Stimulated activated naive CD4-positive, alpha-beta T cell (primary cell): ENCODE measurements around the gene IL5RA.

Experiments used
- DNase-seq, 6 experiments: peaks; one replicate each; lab custom pipeline; 2025; lab: John Stamatoyannopoulos, UW

IL5RA gene, protein sequence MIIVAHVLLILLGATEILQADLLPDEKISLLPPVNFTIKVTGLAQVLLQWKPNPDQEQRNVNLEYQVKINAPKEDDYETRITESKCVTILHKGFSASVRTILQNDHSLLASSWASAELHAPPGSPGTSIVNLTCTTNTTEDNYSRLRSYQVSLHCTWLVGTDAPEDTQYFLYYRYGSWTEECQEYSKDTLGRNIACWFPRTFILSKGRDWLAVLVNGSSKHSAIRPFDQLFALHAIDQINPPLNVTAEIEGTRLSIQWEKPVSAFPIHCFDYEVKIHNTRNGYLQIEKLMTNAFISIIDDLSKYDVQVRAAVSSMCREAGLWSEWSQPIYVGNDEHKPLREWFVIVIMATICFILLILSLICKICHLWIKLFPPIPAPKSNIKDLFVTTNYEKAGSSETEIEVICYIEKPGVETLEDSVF

DNA sequence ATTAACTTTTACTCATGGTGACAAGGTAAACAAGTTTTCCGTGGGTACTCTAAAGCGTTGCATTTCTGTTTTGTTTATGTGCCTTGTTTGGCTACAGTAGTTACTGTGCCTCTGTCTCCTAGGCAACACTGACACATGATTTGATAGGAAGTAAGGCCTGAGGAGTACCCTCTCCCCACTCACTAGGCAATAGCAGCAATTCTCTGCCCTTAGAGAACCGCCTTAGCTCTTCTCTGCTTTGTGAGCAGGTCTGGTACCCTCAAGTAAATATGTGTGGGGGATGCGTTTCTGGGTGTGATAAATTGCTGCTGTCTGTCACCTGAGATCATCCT, at the start of gene IL5RA:
Gene IL5RA (minus strand): TSS at position 76 of the 332 bp plus-strand sequence. CDS start 5,390 bp downstream, outside the sequence.
- no peak for DNase-seq

DNA sequence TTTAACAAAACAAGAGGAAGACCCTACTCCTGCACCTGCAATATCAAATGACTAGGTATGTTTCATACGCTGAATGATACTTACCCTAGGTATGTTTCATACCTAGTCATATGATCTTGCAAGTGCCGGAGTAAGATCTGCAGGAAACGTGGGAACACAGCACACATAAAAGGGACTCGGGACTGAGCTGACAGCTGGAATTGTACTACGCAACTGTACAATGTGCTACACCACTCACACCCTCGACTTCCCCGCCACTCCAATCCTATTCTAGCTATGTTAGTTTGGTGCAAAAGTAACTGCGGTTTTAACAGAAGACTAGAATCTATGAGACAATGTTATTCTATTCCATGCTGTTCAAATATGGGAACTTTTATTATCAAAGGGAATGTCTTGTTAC, 47.3 kb upstream of the IL5RA start:
- no peak for DNase-seq

DNA sequence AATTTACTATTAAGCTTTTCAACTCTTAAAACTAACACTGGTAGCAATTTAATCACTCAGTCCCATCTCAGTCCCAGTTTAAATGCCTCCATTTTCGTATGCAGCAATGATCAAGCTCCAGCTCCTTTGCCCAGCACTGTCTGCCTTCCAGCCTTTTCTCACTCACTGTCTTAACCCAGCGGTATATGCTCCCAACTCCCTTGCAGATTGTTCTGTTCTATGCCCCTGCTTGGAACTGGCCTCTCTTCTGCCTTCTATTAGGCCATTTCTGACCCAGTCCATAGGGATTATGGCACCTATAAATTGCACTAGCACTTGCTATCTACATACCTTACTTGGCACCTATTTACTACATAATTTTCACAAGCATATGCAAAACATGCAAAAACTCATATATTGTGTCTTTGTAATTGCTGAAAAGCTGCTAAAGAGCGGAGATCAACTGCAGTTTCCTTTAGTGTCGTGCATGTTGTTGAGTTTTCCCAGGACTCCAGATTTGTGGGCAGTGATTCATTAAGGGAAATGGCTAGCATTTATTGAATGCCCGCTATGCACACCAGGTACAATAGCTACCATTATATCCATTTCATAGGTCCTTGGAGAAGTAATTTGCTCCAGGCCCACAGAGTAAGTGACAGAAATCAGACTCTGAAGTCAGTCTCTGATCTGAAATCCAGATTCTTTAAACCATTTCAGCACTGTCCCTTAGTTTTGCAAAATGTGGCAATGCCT, 44.9 kb upstream of the IL5RA start:
- DNase-seq: no peak

DNA sequence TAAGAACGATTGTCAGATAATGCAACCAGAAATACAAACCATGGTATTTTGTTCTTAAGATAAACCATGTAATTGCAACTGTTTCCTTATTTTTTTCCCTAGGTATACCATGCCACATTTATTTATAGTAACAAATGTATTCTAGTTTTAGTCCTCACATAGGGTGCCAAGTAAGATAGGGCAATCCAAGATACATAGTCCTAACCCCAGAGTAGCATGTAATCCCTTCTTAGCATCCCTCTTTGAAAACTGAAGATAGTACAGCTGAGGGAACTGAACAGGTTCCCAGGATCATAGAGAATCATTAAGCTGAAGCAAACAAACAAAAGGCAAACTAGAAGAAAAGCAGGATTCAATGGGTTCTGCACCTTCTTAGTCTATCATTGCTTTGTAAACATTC, 41.3 kb upstream of the IL5RA start:
- no peak for DNase-seq

DNA sequence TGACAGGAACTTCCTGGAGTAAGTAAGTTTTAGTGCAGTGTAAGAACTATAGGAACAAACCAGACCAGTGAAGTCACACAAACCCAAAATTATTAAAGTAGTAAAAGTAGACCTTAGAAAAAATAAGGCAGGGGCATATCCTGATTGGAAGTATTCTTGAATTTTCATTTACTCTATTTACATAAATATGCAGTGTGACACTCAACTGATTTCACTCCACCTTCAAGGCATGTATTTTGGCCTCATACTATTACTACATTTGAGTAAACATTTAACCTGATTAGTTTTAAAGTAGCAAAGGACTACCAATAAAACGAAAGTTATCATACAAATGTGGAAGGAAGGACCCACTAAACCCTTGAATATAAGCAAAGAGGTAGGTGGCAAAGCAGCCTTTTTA, 39.4 kb upstream of the IL5RA start:
- DNase-seq: no peak

DNA sequence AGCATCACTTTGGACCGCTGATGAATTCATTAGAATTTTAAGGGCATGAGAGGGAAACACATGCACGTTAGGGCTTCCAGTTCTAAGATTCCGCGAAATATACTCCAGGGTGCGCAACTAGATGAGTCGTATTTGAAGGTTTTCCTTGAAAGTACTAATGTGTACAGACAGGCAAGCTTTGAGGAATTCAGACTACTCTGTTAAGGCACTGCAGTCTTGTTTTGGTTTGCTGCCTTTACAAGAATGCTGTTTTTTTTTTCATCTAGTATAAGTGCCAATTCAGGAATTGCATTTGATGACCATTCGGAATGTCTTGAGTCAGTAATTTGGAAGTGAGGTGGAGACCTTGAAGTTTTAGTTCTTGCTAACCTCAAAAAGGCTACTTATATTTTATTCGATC, 35.7 kb upstream of the IL5RA start:
- no peak for DNase-seq

DNA sequence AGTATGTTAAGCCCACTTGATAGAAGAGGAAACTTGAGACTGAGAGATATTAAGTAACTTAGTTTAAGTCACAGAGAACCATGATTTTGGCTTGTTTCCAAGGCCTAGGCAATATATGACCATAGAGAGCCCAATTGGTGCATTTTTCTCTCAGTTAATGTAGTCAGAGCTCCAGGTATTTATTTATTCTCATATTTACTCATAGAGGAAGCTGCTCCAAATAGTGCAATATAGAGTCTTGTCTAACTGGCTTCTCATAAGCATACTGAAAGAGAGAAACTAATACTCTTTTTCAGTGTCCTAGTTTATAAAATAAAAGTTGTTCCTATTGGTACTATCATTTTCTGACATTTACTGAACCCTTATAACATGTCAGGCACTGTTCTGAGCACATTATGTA, 31.8 kb upstream of the IL5RA start:
- DNase-seq: no peak

DNA sequence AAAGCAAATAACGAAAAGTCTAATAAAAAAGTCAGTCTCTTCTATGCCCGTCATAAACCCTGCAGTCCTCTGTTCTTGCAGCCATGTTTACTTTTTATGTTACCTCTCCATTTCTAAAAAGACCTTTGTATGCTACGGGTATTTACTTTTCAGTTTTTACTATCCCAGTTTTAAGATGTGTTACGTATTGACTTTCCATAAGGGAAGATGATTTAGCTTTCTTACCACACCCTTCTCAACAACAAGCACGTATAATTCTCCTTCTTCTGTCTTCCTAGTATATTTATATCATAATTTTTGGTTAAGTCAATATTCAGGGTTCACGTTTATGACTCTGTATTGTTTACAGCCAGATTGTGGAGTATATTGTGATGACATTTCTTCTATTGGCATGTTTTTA, 27.4 kb upstream of the IL5RA start:
- DNase-seq: no peak

DNA sequence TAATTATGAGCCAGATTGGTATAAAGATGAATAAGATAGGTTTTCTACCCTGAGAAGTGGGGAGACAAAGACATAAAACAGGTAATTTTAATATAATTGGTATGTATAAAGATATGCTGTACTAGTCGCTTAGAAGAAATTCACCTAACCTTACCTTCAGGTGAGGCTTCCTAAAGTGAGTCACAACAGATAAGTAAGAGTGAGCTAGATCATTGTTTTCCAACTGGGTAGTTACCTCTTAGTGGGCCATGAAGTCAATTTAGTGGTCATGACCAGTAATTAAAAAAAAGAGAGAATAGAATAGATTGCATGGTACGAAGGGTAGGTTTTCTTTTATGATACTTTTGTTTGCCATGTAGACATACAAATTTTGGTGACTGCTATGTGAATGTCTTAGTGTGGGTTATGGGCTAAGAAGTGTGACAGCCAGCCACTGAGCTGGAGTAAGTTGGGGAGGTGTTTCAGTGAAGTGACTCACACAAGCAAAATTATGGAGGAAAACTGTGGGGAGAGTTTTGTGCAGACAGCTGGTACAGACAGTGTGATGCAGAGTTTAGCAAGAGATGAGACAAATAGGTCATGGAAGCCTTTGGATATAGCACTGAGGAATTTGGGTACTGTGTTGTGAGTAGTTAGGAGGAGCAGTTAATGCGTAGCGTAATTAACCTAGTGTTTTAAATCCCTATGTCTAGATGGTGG, 24.7 kb upstream of the IL5RA start:
- no peak for DNase-seq

DNA sequence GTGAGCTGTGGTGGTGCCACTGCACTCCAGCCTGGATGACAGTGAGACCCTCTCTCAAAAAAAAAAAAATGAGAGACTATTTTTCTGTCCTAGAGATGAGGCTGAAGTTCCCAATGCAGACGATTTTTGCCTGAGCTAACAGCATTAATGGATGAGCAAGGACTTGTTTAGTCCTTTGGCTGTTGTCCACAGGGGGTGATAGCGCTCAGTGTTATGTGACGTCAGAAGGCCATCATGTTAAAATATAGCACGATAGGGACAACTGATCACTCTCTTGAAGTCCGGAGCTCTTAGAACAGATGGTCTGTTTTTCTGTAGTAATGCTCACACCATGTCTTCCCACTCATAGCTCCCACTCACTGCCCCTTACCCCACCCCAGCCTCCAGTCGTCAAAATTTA, 23.3 kb upstream of the IL5RA start:
- DNase-seq: no peak

DNA sequence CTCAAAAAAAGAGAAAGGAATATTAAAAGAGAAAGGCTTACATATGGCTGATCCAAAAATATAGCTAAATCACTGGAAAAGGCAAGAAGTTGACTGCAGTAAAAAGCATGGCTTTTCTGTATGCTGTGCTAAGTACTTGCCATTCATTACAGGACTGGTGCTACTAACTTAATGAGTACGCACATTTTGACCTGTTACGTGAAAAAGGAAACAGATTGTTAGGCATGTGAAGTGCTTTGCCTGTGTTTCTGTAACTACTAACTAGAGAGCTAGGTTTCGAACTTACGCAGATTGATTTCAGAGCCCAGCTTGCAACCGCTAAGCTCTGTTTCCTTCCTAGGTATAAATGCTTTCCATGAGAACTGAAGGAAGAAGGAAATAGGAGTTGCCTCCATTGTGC, 19.4 kb upstream of the IL5RA start:
- no peak for DNase-seq

DNA sequence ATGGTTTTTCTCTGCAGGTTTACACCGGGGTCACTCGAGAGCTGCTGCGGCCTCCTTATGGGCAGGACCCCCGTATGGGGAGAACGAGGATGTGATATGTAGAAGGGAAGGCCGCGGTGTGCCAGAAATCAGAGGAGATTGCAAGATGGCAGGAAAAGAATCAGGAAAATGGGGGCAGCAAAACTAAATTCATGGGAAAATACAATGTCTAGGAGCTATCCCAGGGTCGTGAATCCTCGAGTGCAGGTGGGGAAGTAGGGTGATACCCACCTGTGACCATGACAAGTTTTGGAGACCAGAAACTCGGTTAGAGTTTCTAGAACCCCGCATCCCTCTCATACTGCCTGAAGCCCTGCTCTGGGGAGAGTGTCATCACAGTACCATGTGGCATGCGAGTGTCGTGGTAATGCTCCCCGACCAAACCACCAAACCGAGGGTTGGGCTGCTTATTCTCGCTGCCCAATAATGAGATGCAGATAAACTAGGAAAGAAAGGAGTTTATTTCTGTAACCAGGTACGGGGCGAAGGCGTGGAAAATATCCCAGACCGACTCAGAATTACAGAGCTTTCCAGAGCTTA, 17.3 kb upstream of the IL5RA start:
- DNase-seq: peak in 1 of 6 experiments; percentile 32

DNA sequence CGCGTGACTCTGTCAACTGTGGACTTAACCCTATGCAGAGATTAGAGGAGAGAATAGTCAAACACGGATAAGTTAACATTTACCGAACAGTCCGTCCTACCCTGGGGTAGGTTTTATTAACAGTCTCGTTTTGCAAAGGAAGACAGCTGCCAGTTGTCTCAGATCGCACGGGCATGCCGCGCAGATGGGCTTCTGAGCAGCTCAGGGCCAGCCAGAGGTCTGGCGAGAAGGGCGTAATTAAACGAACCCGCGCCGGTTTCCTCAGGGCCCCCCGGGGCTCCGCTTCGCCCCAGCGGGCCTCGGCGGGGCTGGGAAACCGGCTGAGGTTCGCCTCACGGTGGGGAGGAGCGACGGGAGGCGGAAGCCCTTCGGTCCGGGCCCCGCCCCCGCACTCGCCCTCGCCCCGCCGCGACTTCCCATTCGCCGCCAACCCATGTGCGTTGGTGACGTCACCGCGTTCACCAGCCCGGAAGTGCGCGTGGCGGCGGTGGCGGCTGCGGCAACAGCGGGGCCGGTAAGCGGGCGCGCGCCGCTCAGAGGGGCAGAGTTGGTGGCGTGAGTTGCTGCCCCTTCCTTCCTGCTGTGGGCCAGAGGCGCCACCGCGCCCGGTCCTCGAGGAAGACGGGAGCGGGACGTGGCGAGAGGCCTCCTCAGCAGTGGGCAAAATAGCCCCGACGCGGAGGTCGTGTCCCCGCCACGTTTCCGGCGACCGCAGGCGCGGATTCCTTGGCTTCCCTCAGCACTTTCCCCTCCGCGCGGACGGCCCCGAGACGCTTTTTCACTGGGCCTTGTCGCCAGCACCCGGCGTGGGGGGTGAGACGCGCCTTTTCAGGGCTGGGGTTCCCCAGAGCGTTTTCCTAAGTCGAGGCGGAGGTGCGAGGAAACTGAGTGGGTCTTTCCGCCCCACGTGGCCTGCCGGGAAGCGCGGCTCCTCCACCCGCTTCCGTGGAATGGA, 16.6 kb upstream of the IL5RA start, which contains the start of gene TRNT1:
Gene TRNT1 (plus strand): TSS at position 464 of the 955 bp plus-strand sequence. CDS start 2,101 bp downstream, outside the sequence.
- peak; percentile 92 to 95 (median 94) for DNase-seq

DNA sequence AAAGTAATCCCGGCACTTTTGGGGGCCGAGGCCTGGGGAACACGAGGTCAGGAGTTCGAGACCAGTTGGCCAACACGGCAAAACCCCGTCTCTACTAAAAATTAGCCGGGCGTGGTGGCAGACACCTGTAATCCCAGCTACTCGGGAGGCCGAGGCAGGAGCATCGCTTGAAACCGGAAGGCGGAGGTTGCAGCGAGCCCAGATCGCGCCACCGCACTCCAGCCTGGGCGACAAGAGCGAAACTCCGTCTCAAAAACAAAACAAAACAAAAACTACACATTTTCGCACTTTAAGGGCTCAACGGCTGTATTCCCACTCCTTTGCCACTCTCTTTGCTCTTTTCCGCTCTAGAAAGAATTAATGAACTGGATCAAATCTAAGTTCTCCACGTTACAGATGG, 15.8 kb upstream of the IL5RA start:
- no peak for DNase-seq

DNA sequence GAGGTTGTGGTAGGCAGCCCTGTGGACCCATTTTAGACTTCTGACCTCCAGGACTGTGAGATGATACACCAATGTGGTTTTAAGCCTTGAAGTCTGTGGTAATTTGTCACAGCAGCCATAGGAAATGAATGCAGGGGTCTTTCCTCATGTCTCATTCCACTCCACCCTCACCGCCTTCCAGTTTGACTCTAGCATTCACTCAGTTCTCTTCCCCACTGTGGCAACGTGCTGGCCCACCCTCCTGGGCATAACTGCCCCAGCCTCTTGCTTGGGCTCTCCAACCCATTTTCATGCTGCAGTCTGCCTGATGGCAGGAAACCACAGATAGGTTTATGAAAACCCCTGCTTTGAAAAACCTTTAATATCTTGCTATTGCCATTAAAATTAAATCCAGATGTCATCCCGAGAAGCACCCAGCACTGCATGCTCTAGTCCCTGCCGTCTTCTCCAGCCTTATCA, 9.2 kb upstream of the IL5RA start:
- DNase-seq: no peak

DNA sequence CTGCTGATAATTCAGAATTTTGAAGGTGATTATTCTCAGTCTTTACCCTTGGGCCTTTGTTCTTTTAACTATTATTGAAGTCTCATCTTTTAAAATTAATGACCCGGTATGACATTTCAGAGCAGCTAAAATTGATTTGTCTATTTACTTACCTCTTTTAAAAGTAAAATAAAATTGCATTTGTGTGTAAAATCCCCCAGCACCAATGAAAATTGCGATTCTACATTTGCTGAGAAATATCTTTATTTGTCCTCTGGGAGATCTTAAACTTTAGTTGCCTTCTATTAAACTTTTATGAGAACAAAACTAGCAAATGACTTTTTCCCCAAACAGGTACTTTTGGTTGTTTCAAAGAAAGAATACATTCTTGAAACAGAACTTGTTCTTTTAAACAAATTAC, 7.5 kb upstream of the IL5RA start:
- DNase-seq: no peak

DNA sequence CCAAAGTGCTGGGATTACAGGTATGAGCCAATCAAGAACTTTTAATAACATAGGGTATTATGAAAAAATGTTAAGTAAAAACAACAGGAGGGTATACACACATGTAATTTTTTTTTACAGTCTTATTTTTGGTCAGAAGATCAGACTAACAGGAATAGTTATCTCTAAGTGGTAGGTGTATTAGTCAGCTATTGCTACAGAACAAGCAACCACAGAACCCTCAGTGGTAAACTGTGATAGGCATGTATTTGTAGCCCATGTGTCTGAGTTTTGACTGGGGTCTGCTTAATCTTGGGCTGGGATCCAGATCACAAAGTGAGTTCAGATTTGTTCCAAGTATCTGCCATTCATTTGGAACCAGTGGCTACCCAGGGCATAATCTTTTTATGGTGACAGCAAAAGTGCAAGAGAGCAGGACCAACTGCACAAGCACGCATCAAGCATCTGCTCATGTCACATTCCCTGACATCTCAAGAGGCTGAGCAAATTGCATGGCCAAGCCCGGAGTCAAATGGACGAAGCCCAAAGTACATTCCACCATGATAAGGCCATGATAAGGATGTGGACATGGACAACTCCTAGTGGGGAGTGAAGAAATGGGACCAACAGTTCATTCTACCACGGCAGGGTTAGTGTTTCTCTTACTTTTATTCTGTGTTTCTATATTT, 3.0 kb upstream of the IL5RA start:
- DNase-seq: no peak

DNA sequence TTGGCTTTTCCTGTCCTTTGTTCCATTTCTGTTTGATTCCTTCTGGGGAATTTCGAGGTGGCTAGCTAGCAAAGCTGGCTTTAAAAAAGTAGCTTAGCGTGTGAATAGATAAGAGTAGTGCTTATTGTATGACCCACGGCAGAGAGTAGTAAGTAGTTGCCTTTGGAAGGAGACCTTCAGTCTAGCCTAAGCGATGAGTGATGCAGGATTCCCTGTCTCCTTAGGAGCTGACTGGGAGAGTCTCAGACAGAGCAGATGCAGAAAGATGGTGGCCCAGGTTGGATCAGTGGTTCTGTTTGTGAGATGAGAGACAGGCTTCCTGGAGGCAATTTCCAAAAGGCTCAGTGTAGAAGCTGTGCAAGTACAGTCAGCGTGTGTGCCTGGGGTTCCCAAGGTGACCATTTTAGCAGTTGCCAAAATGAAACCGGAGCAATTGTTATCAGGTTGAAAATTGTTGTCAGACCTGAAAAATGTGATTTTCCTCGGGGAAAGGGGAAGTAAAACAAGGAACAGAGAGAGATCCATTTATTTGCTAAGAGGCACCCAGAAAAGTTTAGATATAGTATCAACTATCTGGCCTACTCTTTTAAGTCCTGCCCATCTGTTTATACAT, 681 bp upstream of the IL5RA start:
- DNase-seq: no peak

DNA sequence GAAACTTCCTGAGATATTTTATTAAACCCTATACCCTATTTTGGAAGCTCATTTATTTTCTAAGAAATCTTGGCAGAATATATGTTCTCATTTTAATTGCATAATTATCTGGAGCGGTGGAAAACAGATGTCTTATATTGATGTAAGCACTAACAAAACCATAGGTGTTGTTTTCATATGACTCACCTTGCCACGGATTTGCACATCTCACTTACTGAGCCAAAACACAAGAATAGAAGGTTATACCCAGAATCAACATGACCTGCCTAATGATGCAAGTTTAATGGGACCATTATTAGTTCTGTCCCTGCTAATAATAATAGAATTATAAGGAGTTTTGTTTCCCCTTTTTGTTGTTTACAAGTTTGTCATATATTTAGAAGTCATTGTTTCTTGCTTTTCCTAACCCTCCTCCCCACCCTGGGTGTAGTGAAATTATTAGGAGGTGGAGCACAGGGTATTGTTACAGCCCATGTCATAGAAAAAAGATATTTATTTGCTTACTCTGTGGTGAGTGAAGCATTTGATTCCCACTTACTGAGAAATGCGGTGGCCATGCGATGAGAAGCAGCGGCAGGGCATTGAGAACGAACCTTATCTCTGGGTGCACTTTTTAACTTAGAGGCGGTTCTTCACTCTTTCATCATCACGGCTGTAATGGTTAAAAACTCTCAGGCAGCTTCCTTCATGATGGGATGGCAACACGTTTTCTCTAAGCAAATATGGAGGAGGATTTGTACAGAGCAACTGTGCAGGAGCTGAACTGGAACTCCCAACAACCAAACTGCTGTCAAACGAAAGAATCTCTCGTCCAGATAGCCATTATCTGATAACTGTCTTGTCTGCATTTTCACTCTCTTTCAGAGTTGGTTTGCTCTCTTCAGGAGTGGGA, 521 bp downstream of the IL5RA start:
- no peak for DNase-seq
